A549 (cell line): ENCODE data around the gene MGME1. TPM values are rescaled to one million over a fixed set of nuclear protein-coding genes. Genes with fewer than 3 reads are reported as not detected.

Experiments
- ATAC-seq, 2 experiments: fragments of 200-7000 bp in 1 of 2; fragments of >200 bp in 1 of 2; cut with Nextera tagmentation in 1 of 2; cut with Tn5 transposase in 1 of 2; 3 replicates each; pipeline versions ENCODE4 v1.8.0 to v1.9.1; 2018 to 2020; ENCODE audit warnings: mild to moderate bottlenecking in 1 of 2, moderate library complexity in 1 of 2
- CTCF ChIA-PET: fragments of 300-600 bp; sonication (Branson Sonifier 250); formaldehyde crosslinking; extraction: SDS; loops from one replicate; lab custom pipeline; 2021; ENCODE audit warnings: antibody characterized with exemption, inconsistent platforms; lab: Yijun Ruan, JAX
- POLR2A ChIA-PET: fragments of 350-600 bp; formaldehyde crosslinking; extraction: SDS; loops from one replicate; lab custom pipeline; 2021; ENCODE audit warnings: antibody characterized with exemption, inconsistent platforms; lab: Yijun Ruan, JAX
- DNase-seq, 2 experiments: peaks; one replicate each; pipeline versions ENCODE4 v3.0.0 to v3.0.0-alpha.2; 2011 to 2016; ENCODE audit warnings: low read depth in 1 of 2, low spot score in 1 of 2
- FAIRE-seq: peaks from 2 replicates; lab custom pipeline; 2011; peaks lifted over from hg19 to GRCh38; lab: Jason Lieb, UNC
- H3K27ac ChIP-seq, 2 experiments: fragments of >200 bp; sonication (Bioruptor Twin); formaldehyde crosslinking; 3 replicates each; pipeline ENCODE4 v1.5.1; 2016 to 2017
- H3K4me1 ChIP-seq: fragments of >200 bp; sonication (Bioruptor Twin); formaldehyde crosslinking; 3 replicates; pipeline ENCODE4 v1.6.1; 2016
- H3K4me2 ChIP-seq: fragments of >200 bp; sonication (Bioruptor Twin); formaldehyde crosslinking; 3 replicates; pipeline ENCODE4 v1.6.1; 2016
- H3K4me3 ChIP-seq: fragments of >200 bp; sonication (Bioruptor Twin); formaldehyde crosslinking; 3 replicates; pipeline ENCODE4 v1.5.1; 2016
- H3K9me3 ChIP-seq: fragments of >200 bp; sonication (Bioruptor Twin); formaldehyde crosslinking; 3 replicates; pipeline ENCODE4 v1.6.1; 2016
- ATOH8 ChIP-seq: fragments of 250-450 bp; sonication (Bioruptor Pico); IDR thresholded peaks from 2 replicates; pipeline ENCODE4 v1.5.0; 2020; ENCODE audit warnings: low read depth, mild to moderate bottlenecking, moderate library complexity
- CBX2 ChIP-seq: fragments of 200-600 bp; sonication (generic); IDR thresholded peaks from 2 replicates; pipeline ENCODE4 v1.6.1; 2016; ENCODE audit warnings: low read depth, mild to moderate bottlenecking, borderline replicate concordance
- CBX8 ChIP-seq: fragments of 200-600 bp; sonication (generic); IDR thresholded peaks from 2 replicates; pipeline ENCODE4 v1.6.1; 2016
- CHD2 ChIP-seq: fragments of 150-350 bp; IDR thresholded peaks from 2 replicates; pipeline ENCODE4 v1.6.1; 2014; ENCODE audit warnings: low read length; ENCODE audit not compliant: partially characterized antibody
- EHMT2 ChIP-seq: fragments of 200-600 bp; sonication (generic); IDR thresholded peaks from 2 replicates; pipeline ENCODE4 v1.6.1; 2016; ENCODE audit warnings: antibody characterized with exemption, low read depth, mild to moderate bottlenecking, moderate library complexity
- ESRRA ChIP-seq: fragments of 150-350 bp; IDR thresholded peaks from 2 replicates; pipeline ENCODE4 v1.6.1; 2014; ENCODE audit warnings: mild to moderate bottlenecking, low read length, borderline replicate concordance
- FOSL2 ChIP-seq, 2 experiments: fragments of 450-650 bp in 1 of 2; fragments of >200 bp in 1 of 2; sonication (Bioruptor Twin) in 1 of 2; formaldehyde crosslinking; IDR thresholded peaks; 2 replicates each; pipeline versions ENCODE4 v1.5.0 to v1.6.1; 2016 to 2020; ENCODE audit warnings: mild to moderate bottlenecking in 1 of 2, moderate library complexity in 1 of 2
- GATA3 ChIP-seq: IDR thresholded peaks from 2 replicates; pipeline ENCODE4 v1.6.1; 2012; ENCODE audit warnings: borderline replicate concordance
- HOXA7 ChIP-seq: fragments of 250-450 bp; sonication (Bioruptor Pico); IDR thresholded peaks from 2 replicates; pipeline ENCODE4 v1.5.0; 2020; ENCODE audit warnings: mild to moderate bottlenecking, moderate library complexity
- JUNB ChIP-seq: fragments of >200 bp; sonication (Bioruptor Twin); formaldehyde crosslinking; IDR thresholded peaks from 2 replicates; pipeline ENCODE4 v1.6.1; 2016
- KDM5A ChIP-seq: fragments of 200-600 bp; sonication (generic); IDR thresholded peaks from 2 replicates; pipeline ENCODE4 v1.6.1; 2016; ENCODE audit warnings: antibody characterized with exemption, mild to moderate bottlenecking
- MAFK ChIP-seq: fragments of 450-650 bp; IDR thresholded peaks from 2 replicates; pipeline ENCODE4 v1.6.1; 2014; ENCODE audit not compliant: partially characterized antibody
- NFE2L2 ChIP-seq: fragments of 150-350 bp; conservative IDR thresholded peaks from 2 replicates; pipeline ENCODE4 v1.6.1; 2014; ENCODE audit warnings: low read length
- RCOR1 ChIP-seq: fragments of 150-350 bp; IDR thresholded peaks from 2 replicates; pipeline ENCODE4 v1.6.1; 2014; ENCODE audit warnings: antibody characterized with exemption, low read length, low read depth
- REST ChIP-seq: fragments of 200-600 bp; sonication (generic); IDR thresholded peaks from 2 replicates; pipeline ENCODE4 v1.6.1; 2016; ENCODE audit warnings: antibody characterized with exemption, mild to moderate bottlenecking, moderate library complexity
- SREBF2 ChIP-seq: fragments of 450-650 bp; IDR thresholded peaks from 2 replicates; pipeline ENCODE4 v1.6.1; 2014; ENCODE audit warnings: mild to moderate bottlenecking, moderate library complexity
- TFCP2L1 ChIP-seq: fragments of 250-450 bp; sonication (Bioruptor Pico); IDR thresholded peaks from 2 replicates; pipeline ENCODE4 v1.5.0; 2021; ENCODE audit warnings: mild to moderate bottlenecking
- TP53 ChIP-seq: fragments of 250-450 bp; sonication (Bioruptor Pico); IDR thresholded peaks from 2 replicates; pipeline ENCODE4 v1.5.0; 2021; ENCODE audit warnings: mild to moderate bottlenecking, moderate library complexity
- USF2 ChIP-seq: fragments of 450-650 bp; IDR thresholded peaks from 2 replicates; pipeline ENCODE4 v1.6.1; 2014; ENCODE audit warnings: antibody characterized with exemption
- ZSCAN20 ChIP-seq: fragments of 250-450 bp; sonication (Bioruptor Pico); IDR thresholded peaks from 2 replicates; pipeline ENCODE4 v1.8.0; 2022; ENCODE audit warnings: mild to moderate bottlenecking, moderate library complexity
- WGBS: methylation state at CpG from one replicate; pipeline ENCODE4 v1.1.6; 2017; ENCODE audit errors: missing lambda C conversion rate; 5-methylcytosine and 5-hydroxymethylcytosine counted together
- polyA plus RNA-seq, 4 experiments: library from polyadenylated mRNA; depleted of rRNA in 3 of 4; stranded (reverse); fragments of >200 nt; fragmentation: RNase III in 1 of 4; extraction: RNeasy Plus Mini Kit Qiagen cat#74134 plus additional on column Dnase treatment in 1 of 4; gene quantifications; 2 replicates in 3 of 4; 3 replicates in 1 of 4; pipeline ENCODE4 v1.2.3, GENCODE V29; 2011 to 2017
- TF ChIP-seq, protein P1 (sequence below): IDR thresholded peaks from 2 replicates; pipeline ENCODE4 v1.6.1; 2012

The MGME1 gene
- polyA plus RNA-seq, 2 of the 4 experiments (the other 2 are of a cell fraction) = 46.6 to 47.9 TPM

GRCh38 chr20:17934141-17934862 is 34.5 kb upstream of the MGME1 start:
- POLR2A ChIA-PET = no interaction called here
- H3K27ac ChIP-seq = no peak overlapping the region
- ATAC-seq (no peak), DNase-seq (no peak), FAIRE-seq (no peak)
- H3K4me1 ChIP-seq = no peaks in the 10 kb centered on the region; the same call in 2 of the 3 replicates
- CTCF ChIA-PET = interaction anchor here (1.4 to 2.0 kb wide), 3 partner anchors 8 to 285 kb away, joined by 3 to 5 read pairs (median 4); no protein-coding TSS in a partner anchor
- H3K4me3 ChIP-seq = no peak overlapping the region
- WGBS = 83% methylated on average over 16 of the region's 16 CpGs
- H3K4me2 ChIP-seq = no peak overlapping the region
- TF ChIP-seq CBX8 (no peak), MAFK (peak; percentile 51)
- 0 out of 3 replicates have a peak, but pooled peaks cover 6% of the 10 kb centered on the region for H3K9me3 ChIP-seq

DNA sequence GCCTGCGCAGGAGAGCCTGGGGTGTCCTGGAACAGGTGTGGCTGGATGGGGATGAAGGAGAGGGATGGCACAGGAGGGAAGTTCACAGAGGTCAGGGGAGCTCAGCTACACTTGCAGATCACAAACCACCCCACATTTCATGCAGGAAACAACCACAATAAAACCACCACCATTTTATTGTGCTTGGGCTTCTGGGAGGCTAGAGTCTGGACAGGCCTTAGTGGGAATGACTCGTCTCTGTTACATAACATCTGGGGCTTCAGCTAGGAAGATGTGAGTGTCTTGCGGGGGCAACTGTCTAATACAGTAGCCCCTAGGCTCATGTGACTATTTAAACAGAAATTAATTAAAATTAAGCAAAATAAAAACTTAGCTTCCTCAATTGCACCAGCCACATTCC is 33.6 kb upstream of the MGME1 start:
- no peak for FAIRE-seq
- POLR2A ChIA-PET = no interaction called here
- H3K4me3 ChIP-seq = no peak overlapping the region
- no peaks in the 10 kb centered on the region; the same call in 2 of the 3 replicates for H3K4me1 ChIP-seq
- 89% methylated on average over 3 of the region's 3 CpGs for WGBS
- CTCF ChIA-PET = interaction anchor here (1.0 to 2.0 kb wide), 4 partner anchors 8 to 255 kb away, joined by 3 to 5 read pairs (median 4); partner anchors contain the start of gene SNX5
- no peak overlapping the region for H3K27ac ChIP-seq
- H3K4me2 ChIP-seq = no peak overlapping the region
- no peak for ATAC-seq
- H3K9me3 ChIP-seq = 0 out of 3 replicates have a peak, but pooled peaks cover 6% of the 10 kb centered on the region
- TF ChIP-seq, protein P1, sequence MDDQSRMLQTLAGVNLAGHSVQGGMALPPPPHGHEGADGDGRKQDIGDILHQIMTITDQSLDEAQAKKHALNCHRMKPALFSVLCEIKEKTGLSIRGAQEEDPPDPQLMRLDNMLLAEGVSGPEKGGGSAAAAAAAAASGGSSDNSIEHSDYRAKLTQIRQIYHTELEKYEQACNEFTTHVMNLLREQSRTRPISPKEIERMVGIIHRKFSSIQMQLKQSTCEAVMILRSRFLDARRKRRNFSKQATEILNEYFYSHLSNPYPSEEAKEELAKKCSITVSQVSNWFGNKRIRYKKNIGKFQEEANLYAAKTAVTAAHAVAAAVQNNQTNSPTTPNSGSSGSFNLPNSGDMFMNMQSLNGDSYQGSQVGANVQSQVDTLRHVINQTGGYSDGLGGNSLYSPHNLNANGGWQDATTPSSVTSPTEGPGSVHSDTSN = no peak
- no peak for TF ChIP-seq FOSL2 (IDR thresholded peaks at IDR 0.05)
- no peak for TF ChIP-seq FOSL2 (CRISPR knock-in tag; IDR thresholded peaks at IDR 0.05)
- TF ChIP-seq HOXA7 (CRISPR knock-in tag) = no peak
- TF ChIP-seq ZSCAN20 (CRISPR knock-in tag) = no peak
- no peak for TF ChIP-seq ATOH8 (CRISPR knock-in tag)
- no peak for TF ChIP-seq CBX8
- no peak for TF ChIP-seq EHMT2
- TF ChIP-seq RCOR1 = no peak
- no peak for TF ChIP-seq ESRRA
- TF ChIP-seq REST = no peak
- no peak for TF ChIP-seq SREBF2
- TF ChIP-seq GATA3 = no peak
- TF ChIP-seq TP53 (CRISPR knock-in tag) = no peak
- TF ChIP-seq CBX2 = no peak
- TF ChIP-seq JUNB = no peak
- TF ChIP-seq TFCP2L1 (CRISPR knock-in tag) = no peak
- no peak for TF ChIP-seq CHD2
- TF ChIP-seq KDM5A = no peak
- TF ChIP-seq NFE2L2 = no peak
- no peak for TF ChIP-seq USF2
- DNase-seq = no peak
